CD4-positive, alpha-beta T cell treated with Interferon alpha-2 for 1 hour (primary cell): Measurements from ENCODE around the gene SULF2.

Experiments used
- DNase-seq, 2 donors: peaks; one replicate each; pipeline ENCODE4 v3.0.0-alpha.2; 2020 to 2022

SULF2 gene

GRCh38 chr20:47667531-47668312 lies 117.6 kb downstream of the SULF2 start:
- no peak for DNase-seq

DNA sequence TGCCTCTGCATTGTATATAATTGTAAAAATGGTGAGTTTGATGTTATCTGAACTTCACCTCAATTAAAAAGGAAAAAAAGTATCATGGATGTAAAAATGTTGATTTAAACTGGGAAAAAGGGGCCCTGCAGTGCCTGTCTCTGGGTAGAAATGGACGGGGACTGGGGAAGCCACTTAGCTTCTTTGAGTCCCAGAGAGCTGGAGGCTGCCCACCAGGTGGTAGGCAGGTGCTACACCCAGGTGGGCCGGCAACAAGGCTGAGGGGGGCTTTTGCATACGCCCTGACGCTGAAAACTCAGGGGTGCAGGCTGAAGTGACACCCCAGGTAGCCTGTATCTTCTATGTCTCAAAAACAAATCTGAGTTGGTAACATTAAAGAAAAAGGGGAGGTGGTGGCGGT lies 118.2 kb downstream of the SULF2 start:
- DNase-seq = no peak

GRCh38 chr20:47666304-47666703 lies 119.0 kb downstream of the SULF2 start:
- no peak for DNase-seq

DNA sequence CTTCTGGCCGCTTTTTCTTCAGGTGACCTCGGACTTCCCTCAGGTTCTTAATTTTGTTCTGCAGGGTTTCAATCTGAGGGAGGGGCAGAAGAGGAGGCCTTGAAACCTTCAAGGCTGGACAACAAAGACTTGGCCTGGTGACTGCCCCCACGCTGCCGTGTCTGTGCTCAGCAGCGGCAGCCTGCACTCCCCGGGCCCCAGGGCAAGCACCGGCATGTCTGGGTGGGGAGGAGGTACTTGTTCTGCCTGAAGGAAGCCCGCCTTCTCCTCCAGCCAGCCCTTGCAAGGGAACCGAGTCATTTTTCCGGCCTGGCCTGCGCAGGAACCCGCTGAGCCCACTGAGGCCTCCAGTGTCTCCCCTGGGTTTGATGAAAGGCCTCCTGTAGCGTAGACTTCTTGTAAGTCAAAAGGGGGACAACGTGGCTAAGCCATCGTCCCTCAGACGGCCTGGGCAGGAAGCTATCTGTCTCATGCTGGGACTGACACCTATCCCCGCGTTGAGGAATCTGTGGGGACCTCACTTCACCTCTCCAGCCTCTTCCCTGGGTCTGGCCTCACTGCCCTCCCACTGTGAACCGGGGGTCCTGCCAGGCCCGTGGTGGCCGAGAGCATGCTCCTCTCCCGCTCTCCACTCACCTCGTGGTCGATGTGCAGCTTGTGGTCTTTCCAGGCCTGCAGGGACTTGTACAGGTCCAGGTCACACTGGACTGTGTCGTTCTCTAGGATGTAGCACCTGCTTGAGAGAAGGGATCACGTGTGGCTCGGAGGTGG lies 119.9 kb downstream of the SULF2 start:
- no peak for DNase-seq

DNA sequence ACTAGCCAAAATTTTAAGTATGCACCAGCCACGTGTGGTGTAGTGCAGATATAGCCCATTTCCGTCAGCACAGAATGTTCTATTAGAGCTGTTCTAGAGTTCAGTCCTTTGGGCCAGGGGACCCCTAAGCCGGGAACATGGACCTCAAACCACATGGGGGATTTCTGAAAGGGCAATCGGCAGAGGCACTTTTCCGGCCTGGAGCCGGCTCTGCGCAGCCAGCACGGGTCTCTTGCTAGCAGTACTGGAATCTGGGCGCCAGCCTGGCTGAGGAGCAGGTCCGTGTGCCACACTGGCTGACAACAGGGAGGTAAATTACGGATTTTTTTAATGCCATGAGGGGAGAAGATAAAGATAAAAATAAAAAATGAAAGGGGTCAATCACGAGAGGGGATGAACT lies 120.5 kb downstream of the SULF2 start:
- no peak for DNase-seq

GRCh38 chr20:47664068-47664437 lies 121.2 kb downstream of the SULF2 start:
- DNase-seq = no peak

GRCh38 chr20:47663354-47664067 lies 121.8 kb downstream of the SULF2 start:
- DNase-seq = peak; percentile 64 to 75

GRCh38 chr20:47662483-47663353 lies 122.6 kb downstream of the SULF2 start:
- no peak for DNase-seq

DNA sequence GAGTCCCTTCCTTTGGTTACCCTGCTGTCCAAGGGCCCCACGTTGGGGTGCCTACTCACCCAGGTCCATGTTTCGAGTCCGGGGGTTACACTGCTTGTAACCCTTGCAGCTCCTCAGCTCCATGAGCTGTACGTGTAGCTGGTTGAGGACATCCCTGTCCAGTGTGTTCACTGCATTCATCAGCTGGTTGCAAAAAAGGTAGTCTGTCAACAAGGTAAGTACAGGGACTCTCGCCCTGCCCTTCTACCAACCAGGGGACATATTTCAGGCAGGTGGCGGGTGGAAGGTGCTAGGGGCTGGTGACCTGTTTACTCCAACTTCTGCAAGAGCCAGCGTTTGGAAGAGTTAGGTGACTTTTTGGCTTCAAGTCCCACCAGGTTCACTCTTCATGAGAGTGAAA lies 123.6 kb downstream of the SULF2 start:
- DNase-seq = no peak

- DNase-seq = no peak
Measured at GRCh38 chr20:47660983-47661700, 124.1 kb downstream of the SULF2 start.

DNA sequence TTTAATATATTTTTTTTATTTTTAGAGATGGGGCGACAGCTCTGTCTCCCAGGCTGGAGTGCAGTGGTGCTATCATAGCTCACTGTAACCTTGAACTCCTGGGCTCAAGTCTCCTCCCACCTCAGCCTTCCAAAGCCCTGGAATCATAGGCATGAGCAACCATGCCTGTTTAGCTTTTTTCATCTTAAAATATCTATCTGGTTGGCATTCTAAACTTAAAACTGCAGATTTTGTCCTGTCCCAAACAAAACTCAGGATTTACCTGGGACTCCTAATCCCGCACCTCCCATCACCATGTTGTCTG lies 124.7 kb downstream of the SULF2 start:
- DNase-seq = no peak

DNA sequence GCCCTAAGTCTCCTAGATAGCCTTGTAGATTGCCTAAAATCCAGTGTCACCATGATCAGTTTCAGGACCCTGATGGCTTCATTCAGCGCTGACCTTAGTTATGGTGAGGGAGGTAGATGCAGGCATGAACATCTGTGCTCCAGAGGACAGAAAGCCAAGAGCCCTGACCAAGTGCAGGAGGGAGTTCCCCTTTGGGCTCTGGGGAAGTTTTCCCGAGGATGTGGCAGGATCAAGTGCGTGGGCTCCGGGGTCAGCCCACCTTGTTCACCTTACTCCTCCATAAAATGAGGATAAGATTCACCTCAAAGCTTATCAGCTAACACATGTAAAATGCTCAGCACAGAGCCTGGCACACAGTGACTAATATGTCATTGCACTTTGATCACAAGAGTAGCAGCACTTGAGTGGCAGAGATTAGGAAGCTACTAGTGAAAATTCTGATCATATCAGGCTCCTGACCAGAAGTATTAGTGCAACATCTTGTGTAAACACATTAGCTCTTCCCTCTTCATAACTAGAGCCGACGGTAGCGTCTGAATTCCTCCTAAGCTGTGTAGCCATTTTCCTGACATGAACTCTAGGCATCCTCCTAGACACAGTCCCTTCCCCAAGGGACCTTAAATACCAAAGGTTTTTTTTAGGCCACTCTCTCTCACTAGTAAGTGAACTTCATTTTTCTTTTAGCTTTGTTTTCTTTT lies 125.2 kb downstream of the SULF2 start:
- no peak for DNase-seq

DNA sequence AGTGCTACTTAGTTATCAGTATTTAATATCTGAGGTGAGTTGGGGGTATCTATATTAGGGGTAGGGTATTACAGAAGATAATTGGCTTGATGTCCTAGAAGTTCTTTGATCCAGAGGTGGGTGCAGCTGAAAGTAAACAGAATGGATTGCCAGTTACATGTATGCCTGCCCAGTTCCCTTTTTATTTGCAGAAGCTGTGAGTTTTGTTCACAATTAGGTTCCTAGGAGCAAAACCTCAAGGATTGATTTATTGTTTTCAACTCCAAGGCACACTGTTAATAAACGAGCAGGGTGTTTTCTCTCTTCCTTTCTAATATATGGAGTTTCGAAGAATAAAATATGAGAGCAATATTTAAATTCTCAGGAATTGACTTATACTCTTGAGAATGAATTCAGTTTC lies 129.0 kb downstream of the SULF2 start:
- no peak for DNase-seq

- no peak for DNase-seq
Measured at GRCh38 chr20:47655635-47656034, 129.6 kb downstream of the SULF2 start.

DNA sequence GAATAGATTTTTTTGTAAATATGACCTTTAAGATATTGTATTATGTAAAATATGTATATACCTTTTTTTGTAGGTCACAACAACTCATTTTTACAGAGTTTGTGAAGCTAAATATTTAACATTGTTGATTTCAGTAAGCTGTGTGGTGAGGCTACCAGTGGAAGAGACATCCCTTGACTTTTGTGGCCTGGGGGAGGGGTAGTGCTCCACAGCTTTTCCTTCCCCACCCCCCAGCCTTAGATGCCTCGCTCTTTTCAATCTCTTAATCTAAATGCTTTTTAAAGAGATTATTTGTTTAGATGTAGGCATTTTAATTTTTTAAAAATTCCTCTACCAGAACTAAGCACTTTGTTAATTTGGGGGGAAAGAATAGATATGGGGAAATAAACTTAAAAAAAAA lies 130.9 kb downstream of the SULF2 start:
- no peak for DNase-seq

GRCh38 chr20:47653869-47654268 lies 131.4 kb downstream of the SULF2 start:
- no peak for DNase-seq

GRCh38 chr20:47652794-47653193 lies 132.5 kb downstream of the SULF2 start:
- DNase-seq = no peak

DNA sequence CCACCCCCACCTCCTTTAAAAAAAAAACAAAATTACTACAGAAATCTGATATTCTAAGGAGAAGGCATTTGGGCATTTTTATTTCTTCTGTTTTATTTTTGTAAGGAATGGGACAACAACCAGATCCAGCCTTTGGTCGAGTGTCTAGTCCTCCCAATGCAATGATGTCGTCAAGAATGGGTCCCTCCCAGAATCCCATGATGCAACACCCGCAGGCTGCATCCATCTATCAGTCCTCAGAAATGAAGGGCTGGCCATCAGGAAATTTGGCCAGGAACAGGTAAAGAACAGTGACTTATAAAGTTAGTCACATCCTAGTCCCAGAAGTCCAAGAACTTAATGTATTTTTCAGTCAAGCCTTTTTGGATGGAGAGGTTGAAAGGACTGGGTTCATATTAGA lies 133.0 kb downstream of the SULF2 start:
- no peak for DNase-seq

DNA sequence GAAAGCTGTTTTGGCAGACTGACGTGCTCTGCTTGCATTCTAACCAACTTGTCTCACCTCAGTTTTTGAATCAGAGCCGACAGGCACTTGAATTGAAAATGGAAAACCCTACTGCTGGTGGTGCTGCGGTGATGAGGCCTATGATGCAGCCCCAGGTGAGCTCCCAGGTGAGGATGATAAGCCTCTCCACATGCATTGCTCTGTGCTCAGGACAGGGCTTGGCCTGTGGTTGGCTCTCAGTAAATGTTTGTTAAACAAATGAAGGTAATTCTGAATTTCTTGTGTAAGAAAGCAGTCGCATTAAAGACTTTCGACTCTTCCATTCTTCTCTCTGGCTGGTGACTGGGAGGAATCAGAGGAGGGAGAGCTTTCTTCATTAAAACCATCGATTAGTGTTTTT lies 136.3 kb downstream of the SULF2 start:
- no peak for DNase-seq

DNA sequence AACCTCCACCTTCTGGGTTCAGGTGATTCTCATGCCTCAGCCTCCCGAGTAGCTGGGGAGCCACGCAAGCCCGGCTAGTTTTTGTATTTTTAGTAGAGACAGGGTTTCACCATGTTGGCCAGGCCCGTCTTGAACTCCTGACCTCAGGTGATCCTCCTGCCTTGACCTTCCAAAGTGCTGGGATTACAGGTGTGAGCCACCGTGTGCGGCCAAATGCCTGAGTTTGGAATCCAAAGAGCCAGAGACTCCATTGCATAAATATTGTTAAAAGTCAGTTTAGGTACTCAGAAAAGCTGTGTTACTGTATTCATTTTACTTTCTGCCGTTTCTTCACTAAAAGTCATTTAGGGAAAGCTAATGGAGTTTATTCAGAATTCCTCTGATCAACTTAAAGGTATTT lies 137.3 kb downstream of the SULF2 start:
- DNase-seq = no peak

GRCh38 chr20:47645632-47646031 lies 139.6 kb downstream of the SULF2 start:
- no peak for DNase-seq

DNA sequence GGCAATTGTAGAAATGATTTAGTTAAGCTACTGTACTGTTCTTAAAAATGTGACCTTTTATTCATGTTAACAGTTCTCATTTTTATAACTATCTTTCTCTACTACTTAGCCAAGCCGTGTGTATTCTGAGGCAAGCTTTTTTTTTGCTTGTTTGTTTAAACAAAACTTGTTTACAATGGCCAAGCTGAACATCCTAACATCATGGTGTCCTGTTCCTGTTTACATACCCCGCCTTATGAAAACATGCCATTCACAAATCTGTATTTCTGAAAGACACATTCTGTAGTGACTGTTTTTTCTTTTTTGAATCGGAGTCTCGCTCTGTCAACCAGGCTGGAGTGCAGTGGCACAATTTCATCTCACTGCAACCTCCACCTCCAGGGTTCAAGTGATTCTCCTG lies 142.7 kb downstream of the SULF2 start:
- no peak for DNase-seq
